GM23338 (cell line): ENCODE measurements around the gene NDUFS7. TPM values are rescaled to one million over a fixed set of nuclear protein-coding genes. Genes with fewer than 3 reads are reported as not detected.

ENCODE experiments used
- ATAC-seq: fragments of 200-7000 bp; cut with Tn5 transposase; 3 replicates; pipeline ENCODE4 v1.9.1; 2020
- DNase-seq: peaks from one replicate; pipeline ENCODE4 v3.0.0-alpha.2; 2015; ENCODE audit warnings: low spot score
- H2AFZ ChIP-seq: fragments of 200-600 bp; sonication (generic); 2 replicates; pipeline ENCODE4 v1.8.0; 2016; ENCODE audit warnings: antibody characterized with exemption, mild to moderate bottlenecking, moderate library complexity
- H3F3A ChIP-seq: fragments of 200-600 bp; sonication (generic); replicated peaks from 2 replicates; pipeline ENCODE4 v1.8.0; 2017; ENCODE audit warnings: antibody characterized with exemption, mixed run types, low read depth
- H3K27ac ChIP-seq: fragments of 200-600 bp; sonication (generic); 2 replicates; pipeline ENCODE4 v1.6.1; 2016; ENCODE audit warnings: low read depth
- H3K27me3 ChIP-seq: fragments of 200-600 bp; sonication (generic); 2 replicates; pipeline ENCODE4 v1.8.0; 2016; ENCODE audit warnings: mild to moderate bottlenecking, mixed run types, moderate library complexity; ENCODE audit not compliant: insufficient read depth
- H3K36me3 ChIP-seq: fragments of 200-600 bp; sonication (generic); 2 replicates; pipeline ENCODE4 v1.8.0; 2016; ENCODE audit warnings: mild to moderate bottlenecking; ENCODE audit not compliant: insufficient read depth
- H3K4me1 ChIP-seq: fragments of 200-600 bp; sonication (generic); 2 replicates; pipeline ENCODE4 v1.8.0; 2016; ENCODE audit warnings: mild to moderate bottlenecking, moderate library complexity; ENCODE audit not compliant: insufficient read depth
- H3K4me2 ChIP-seq: fragments of 200-600 bp; sonication (generic); 2 replicates; pipeline ENCODE4 v1.7.1; 2017; ENCODE audit warnings: mixed run types
- H3K4me3 ChIP-seq: fragments of 200-600 bp; sonication (generic); 2 replicates; pipeline ENCODE4 v1.6.1; 2016; ENCODE audit warnings: mixed run types
- H3K79me2 ChIP-seq: fragments of 200-600 bp; sonication (generic); replicated peaks from 2 replicates; pipeline ENCODE4 v1.8.0; 2017; ENCODE audit warnings: mild to moderate bottlenecking; ENCODE audit not compliant: insufficient read depth
- H3K9me2 ChIP-seq: fragments of 200-600 bp; sonication (generic); 2 replicates; pipeline ENCODE4 v1.8.0; 2017; ENCODE audit not compliant: insufficient read depth
- H4K20me1 ChIP-seq: fragments of 200-600 bp; sonication (generic); replicated peaks from 2 replicates; pipeline ENCODE4 v1.8.0; 2017; ENCODE audit warnings: mild to moderate bottlenecking; ENCODE audit not compliant: insufficient read depth
- H3K27ac Mint-ChIP-seq: 2 replicates; pipeline ENCODE4 v1.8.0; 2020; ENCODE audit warnings: inconsistent platforms, mild to moderate bottlenecking, moderate library complexity, mixed read lengths
- H3K27me3 Mint-ChIP-seq: 3 replicates; pipeline ENCODE4 v1.8.0; 2022; ENCODE audit warnings: low read depth, mild to moderate bottlenecking, moderate library complexity, mixed read lengths, inconsistent platforms; ENCODE audit not compliant: insufficient read depth, poor library complexity
- H3K36me3 Mint-ChIP-seq: 3 replicates; pipeline ENCODE4 v1.8.0; 2021; ENCODE audit warnings: low read depth, mild to moderate bottlenecking, inconsistent platforms, moderate library complexity, mixed read lengths
- H3K4me1 Mint-ChIP-seq: 3 replicates; pipeline ENCODE4 v1.8.0; 2020; ENCODE audit warnings: mild to moderate bottlenecking, inconsistent platforms, mixed read lengths
- H3K4me3 Mint-ChIP-seq: 3 replicates; pipeline ENCODE4 v1.8.0; 2021; ENCODE audit warnings: moderate library complexity, mild to moderate bottlenecking, inconsistent platforms, mixed read lengths
- H3K9me3 Mint-ChIP-seq: 3 replicates; pipeline ENCODE4 v1.8.0; 2020; ENCODE audit warnings: moderate library complexity, mild to moderate bottlenecking, inconsistent platforms, mixed read lengths
- EZH2 ChIP-seq: fragments of 200-600 bp; sonication (generic); IDR thresholded peaks from one replicate; pipeline ENCODE4 v1.8.0; 2017; ENCODE audit warnings: antibody characterized with exemption, mild to moderate bottlenecking, low read depth; ENCODE audit not compliant: unreplicated experiment
- STAT1 ChIP-seq: IDR thresholded peaks from one replicate; pipeline ENCODE4 v1.6.1; 2016; ENCODE audit warnings: antibody characterized with exemption; ENCODE audit not compliant: unreplicated experiment
- ZNF114 ChIP-seq: fragments of 250-450 bp; sonication (Bioruptor Pico); IDR thresholded peaks from 2 replicates; pipeline ENCODE4 v1.5.0; 2020; ENCODE audit warnings: mild to moderate bottlenecking, moderate library complexity
- polyA plus RNA-seq: library from polyadenylated mRNA; unstranded; fragments of >200 nt; fragmentation: Nextera tagmentation; extraction: Ambion mirVana; gene quantifications from 2 replicates; pipeline ENCODE4 v1.2.1, GENCODE V29; 2016
- total RNA-seq: library from RNA; depleted of rRNA; stranded (reverse); fragments of >200 nt; shearing (Covaris generic); gene quantifications from 2 replicates; pipeline ENCODE4 v1.2.3, GENCODE V29; 2014
- TF ChIP-seq, protein P1 (sequence below): fragments of 250-450 bp; sonication (Bioruptor Pico); IDR thresholded peaks from 2 replicates; pipeline ENCODE4 v1.5.0; 2020; ENCODE audit warnings: mild to moderate bottlenecking, moderate library complexity
- TF ChIP-seq, protein P2 (sequence below), 2 experiments: fragments of 200-600 bp in 1 of 2; sonication (generic) in 1 of 2; conservative IDR thresholded peaks; 2 replicates each; pipeline versions ENCODE4 v1.5.1 to v1.6.1; 2016 to 2017; ENCODE audit warnings: antibody characterized with exemption in 2 of 2, low read depth in 2 of 2, mild to moderate bottlenecking in 2 of 2, moderate library complexity in 1 of 2

NDUFS7 gene
- total and polyA plus RNA-seq, 2 experiments from 2014 or later: 132 to 203 TPM

DNA sequence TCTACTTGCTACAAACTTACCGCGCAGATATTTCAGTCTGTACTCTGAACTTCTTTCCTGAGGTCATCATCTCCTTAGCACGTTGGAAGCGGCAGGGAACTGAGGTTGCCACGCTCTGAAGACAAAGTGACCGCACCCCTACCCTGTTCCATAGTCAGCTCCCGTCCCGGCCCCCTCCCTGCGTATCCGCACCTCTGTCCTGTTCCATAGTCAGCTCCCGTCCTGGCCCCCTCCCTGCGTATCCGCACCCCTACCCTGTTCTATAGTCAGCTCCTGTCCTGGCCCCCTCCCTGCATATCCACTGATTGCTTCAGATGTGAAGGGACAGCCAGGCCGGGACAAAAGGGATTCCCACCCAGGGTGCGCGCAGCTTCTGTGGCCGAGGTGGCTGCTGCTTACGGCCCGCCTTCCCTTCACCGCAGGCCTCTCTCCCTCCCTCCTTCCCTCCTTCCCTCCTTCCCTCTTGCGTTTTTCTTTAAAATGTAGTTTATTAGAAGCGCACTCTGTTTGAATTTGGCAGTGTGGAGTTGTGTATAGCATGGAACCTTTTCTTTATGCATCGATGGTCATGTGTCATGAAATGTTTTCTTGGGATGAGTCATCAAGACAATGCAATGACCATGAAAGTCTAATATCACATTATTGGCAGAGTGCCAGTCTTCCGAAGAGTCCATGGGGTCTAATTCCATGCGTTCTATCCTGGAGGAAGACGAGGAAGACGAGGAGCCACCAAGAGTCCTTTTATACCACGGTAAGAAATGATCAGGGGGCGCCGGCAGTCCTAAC, 21.9 kb upstream of the NDUFS7 start (continued):
- TF ChIP-seq, protein P1, sequence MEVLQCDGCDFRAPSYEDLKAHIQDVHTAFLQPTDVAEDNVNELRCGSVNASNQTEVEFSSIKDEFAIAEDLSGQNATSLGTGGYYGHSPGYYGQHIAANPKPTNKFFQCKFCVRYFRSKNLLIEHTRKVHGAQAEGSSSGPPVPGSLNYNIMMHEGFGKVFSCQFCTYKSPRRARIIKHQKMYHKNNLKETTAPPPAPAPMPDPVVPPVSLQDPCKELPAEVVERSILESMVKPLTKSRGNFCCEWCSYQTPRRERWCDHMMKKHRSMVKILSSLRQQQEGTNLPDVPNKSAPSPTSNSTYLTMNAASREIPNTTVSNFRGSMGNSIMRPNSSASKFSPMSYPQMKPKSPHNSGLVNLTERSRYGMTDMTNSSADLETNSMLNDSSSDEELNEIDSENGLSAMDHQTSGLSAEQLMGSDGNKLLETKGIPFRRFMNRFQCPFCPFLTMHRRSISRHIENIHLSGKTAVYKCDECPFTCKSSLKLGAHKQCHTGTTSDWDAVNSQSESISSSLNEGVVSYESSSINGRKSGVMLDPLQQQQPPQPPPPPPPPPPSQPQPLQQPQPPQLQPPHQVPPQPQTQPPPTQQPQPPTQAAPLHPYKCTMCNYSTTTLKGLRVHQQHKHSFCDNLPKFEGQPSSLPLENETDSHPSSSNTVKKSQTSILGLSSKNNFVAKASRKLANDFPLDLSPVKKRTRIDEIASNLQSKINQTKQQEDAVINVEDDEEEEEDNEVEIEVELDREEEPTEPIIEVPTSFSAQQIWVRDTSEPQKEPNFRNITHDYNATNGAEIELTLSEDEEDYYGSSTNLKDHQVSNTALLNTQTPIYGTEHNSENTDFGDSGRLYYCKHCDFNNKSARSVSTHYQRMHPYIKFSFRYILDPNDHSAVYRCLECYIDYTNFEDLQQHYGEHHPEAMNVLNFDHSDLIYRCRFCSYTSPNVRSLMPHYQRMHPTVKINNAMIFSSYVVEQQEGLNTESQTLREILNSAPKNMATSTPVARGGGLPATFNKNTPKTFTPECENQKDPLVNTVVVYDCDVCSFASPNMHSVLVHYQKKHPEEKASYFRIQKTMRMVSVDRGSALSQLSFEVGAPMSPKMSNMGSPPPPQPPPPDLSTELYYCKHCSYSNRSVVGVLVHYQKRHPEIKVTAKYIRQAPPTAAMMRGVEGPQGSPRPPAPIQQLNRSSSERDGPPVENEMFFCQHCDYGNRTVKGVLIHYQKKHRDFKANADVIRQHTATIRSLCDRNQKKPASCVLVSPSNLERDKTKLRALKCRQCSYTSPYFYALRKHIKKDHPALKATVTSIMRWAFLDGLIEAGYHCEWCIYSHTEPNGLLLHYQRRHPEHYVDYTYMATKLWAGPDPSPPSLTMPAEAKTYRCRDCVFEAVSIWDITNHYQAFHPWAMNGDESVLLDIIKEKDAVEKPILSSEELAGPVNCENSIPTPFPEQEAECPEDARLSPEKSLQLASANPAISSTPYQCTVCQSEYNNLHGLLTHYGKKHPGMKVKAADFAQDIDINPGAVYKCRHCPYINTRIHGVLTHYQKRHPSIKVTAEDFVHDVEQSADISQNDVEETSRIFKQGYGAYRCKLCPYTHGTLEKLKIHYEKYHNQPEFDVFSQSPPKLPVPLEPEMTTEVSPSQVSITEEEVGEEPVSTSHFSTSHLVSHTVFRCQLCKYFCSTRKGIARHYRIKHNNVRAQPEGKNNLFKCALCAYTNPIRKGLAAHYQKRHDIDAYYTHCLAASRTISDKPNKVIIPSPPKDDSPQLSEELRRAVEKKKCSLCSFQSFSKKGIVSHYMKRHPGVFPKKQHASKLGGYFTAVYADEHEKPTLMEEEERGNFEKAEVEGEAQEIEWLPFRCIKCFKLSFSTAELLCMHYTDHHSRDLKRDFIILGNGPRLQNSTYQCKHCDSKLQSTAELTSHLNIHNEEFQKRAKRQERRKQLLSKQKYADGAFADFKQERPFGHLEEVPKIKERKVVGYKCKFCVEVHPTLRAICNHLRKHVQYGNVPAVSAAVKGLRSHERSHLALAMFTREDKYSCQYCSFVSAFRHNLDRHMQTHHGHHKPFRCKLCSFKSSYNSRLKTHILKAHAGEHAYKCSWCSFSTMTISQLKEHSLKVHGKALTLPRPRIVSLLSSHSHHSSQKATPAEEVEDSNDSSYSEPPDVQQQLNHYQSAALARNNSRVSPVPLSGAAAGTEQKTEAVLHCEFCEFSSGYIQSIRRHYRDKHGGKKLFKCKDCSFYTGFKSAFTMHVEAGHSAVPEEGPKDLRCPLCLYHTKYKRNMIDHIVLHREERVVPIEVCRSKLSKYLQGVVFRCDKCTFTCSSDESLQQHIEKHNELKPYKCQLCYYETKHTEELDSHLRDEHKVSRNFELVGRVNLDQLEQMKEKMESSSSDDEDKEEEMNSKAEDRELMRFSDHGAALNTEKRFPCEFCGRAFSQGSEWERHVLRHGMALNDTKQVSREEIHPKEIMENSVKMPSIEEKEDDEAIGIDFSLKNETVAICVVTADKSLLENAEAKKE (CRISPR knock-in tag): no peak

DNA sequence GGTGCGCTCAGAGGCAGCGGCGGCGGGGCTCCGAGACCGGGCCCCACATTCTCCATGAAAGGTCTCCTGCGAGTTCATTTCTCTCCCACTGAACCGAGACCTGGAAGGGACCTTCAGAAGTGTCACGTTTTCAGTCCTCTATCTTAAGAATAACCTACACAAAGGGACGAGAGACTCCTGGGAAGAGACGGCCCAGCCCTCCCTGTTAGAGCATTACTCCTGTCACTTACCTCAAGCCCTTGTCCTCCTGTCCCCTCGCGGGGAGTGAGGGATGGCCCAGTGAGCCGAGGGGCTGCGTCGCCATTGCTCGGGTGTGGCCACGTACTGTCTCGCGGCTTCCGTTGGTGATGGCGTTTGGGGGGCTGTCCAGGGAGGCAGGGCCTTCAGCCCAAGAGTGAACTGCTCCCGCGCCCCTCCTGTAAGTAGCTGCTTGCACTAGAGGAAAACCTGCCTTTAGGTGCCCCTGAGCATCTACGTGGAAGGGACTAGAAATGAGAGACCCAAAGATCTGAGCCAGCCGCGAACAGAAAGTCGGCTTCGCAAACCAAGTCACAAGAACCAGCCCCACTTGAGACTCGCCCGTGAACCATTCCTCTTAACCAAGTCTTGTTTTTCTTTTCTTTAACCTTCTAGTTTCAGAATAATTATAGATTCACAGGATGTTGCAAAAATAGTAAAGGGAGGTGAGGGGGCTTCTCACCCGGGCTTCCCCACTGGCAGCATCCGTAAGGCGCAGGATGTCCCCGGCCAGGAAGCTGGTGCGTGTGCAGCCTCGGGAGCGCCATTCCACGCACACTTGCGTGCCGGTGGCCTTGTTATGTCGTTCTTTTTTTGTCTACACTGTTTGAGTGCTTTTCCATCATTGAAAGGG, 21.1 kb upstream of the NDUFS7 start:
- Histone ChIP-seq H3K4me1 (peaks cover 16% of the 10 kb centered on the region; the same call in 1 of the 2 replicates), H3F3A (peaks cover 31% of the 10 kb centered on the region), H3K9me2 (no peaks in the 10 kb centered on the region), H2AFZ (no peak overlapping the region), H3K79me2 (peaks cover 39% of the 10 kb centered on the region), H3K27ac (no peak overlapping the region), H3K27me3 (no peaks in the 10 kb centered on the region), H4K20me1 (peaks cover 25% of the 10 kb centered on the region), H3K36me3 (peaks cover 36% of the 10 kb centered on the region), H3K4me3 (no peak overlapping the region), H3K4me2 (no peak overlapping the region)
- DNase-seq: no peak
- Mint-ChIP-seq H3K4me1 (peaks cover 28% of the 10 kb centered on the region), H3K27me3 (peaks cover 9% of the 10 kb centered on the region), H3K36me3 (peaks cover 86% of the 10 kb centered on the region), H3K27ac (0 out of 2 replicates have a peak overlapping the region, but pooled peaks have one; percentile 5), H3K4me3 (no peak overlapping the region), H3K9me3 (no peaks in the 10 kb centered on the region)
- ATAC-seq: no peak
- TF ChIP-seq ZNF114 (CRISPR knock-in tag) (no peak), STAT1 (no peak), EZH2 (no peak)
- TF ChIP-seq, protein P2, sequence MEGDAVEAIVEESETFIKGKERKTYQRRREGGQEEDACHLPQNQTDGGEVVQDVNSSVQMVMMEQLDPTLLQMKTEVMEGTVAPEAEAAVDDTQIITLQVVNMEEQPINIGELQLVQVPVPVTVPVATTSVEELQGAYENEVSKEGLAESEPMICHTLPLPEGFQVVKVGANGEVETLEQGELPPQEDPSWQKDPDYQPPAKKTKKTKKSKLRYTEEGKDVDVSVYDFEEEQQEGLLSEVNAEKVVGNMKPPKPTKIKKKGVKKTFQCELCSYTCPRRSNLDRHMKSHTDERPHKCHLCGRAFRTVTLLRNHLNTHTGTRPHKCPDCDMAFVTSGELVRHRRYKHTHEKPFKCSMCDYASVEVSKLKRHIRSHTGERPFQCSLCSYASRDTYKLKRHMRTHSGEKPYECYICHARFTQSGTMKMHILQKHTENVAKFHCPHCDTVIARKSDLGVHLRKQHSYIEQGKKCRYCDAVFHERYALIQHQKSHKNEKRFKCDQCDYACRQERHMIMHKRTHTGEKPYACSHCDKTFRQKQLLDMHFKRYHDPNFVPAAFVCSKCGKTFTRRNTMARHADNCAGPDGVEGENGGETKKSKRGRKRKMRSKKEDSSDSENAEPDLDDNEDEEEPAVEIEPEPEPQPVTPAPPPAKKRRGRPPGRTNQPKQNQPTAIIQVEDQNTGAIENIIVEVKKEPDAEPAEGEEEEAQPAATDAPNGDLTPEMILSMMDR (conservative IDR thresholded peaks at IDR 0.05; ENCODE audit: low read depth in 2 of 2): no peak
